Measurements from ENCODE around the gene IL1RL1. TPM values are rescaled to one million over a fixed set of nuclear protein-coding genes. Genes with fewer than 3 reads are reported as not detected.

IL1RL1 gene
- total RNA-seq, 1 donor from 2014 or later: not detected

DNA sequence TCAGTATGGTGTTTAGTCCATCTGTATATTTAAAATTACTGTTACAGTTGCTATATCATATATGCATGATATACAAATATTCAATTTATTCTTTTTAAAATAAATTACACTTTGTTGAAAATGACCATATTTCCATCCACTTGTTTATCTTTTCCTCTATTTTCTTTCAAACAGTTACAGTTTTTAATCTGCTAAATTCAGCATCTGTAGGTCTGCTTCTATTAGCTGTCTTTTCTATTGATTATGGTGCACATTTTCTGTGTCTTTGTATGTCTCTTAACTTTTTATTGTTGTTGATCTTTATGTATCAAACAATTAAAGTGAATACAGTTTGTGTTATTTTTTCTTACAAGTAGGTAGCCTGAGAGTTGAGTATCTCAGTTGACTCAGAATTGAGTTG lies 72.4 kb downstream of the IL1RL1 start:
- Mint-ChIP-seq H3K27ac (no peak overlapping the region), H3K4me3 (no peak overlapping the region), H3K9me3 (peaks cover 17% of the 10 kb centered on the region), H3K36me3 (ENCODE audit: low read depth) (peaks cover 10% of the 10 kb centered on the region), H3K27me3 (no peaks in the 10 kb centered on the region), H3K4me1 (no peaks in the 10 kb centered on the region)
- intact Hi-C loops (cut with micrococcal nuclease): no loop called here
- ChIA-PET POLR2A (no interaction called here), CTCF (no interaction called here)
- TF ChIP-seq CTCF (IDR thresholded peaks at IDR 0.05): no peak
- ATAC-seq (ENCODE audit: low read depth) (no peak), DNase-seq (no peak)

DNA sequence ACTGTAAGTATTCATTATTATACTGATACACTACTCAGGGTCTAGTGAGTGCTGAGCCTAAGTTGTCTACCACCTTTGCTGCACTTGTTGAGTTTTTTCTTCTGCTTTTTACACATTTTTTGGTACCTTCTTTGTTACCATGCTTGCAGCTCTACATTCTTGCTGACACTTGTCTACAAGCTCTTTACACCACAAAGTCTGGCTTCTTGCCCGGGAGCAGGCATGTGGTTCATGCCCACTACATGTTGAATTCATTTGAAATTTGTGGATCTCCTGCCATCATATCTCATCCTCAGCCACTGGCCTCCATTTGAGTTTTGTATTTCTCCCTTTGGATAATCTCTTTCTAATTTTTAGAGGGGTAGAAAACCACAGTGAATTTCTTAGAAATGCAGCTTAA lies 74.2 kb downstream of the IL1RL1 start:
- POLR2A ChIA-PET: no interaction called here
- ATAC-seq (ENCODE audit: low read depth) (no peak), DNase-seq (no peak)
- Mint-ChIP-seq H3K4me1 (no peaks in the 10 kb centered on the region), H3K27ac (no peak overlapping the region), H3K36me3 (ENCODE audit: low read depth) (peaks cover 10% of the 10 kb centered on the region), H3K9me3 (peaks cover 17% of the 10 kb centered on the region), H3K27me3 (no peaks in the 10 kb centered on the region), H3K4me3 (no peak overlapping the region)
- intact Hi-C loops (cut with micrococcal nuclease): no loop called here
- TF ChIP-seq CTCF (IDR thresholded peaks at IDR 0.05): no peak
- CTCF ChIA-PET: no interaction called here

DNA sequence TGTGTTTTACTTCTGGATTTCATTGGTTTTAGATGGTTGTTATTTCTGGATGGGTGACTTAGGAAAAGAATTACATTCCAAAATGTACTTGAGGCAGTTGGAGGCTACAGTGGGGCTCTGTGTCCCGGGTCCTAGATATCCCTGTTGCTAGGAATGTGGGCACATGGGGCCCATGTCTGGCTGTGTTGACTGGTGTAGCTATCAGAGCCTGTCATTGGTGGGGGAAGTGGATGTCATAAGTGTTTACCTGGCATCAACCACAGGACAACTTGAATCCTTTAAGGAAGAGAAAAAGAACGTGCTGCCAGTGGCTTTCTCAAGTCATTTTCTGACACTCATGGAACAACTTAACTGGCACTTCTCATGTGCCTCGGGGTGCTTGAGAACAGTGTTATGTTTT lies 74.6 kb downstream of the IL1RL1 start:
- peaks cover 10% of the 10 kb centered on the region for H3K36me3 Mint-ChIP-seq (ENCODE audit: low read depth)
- no peak for TF ChIP-seq CTCF (IDR thresholded peaks at IDR 0.05)
- DNase-seq: no peak
- no peaks in the 10 kb centered on the region for H3K27me3 Mint-ChIP-seq
- peaks cover 17% of the 10 kb centered on the region for H3K9me3 Mint-ChIP-seq
- ATAC-seq (ENCODE audit: low read depth): no peak
- POLR2A ChIA-PET: no interaction called here
- intact Hi-C loops (cut with micrococcal nuclease): no loop called here
- CTCF ChIA-PET: no interaction called here
- H3K27ac Mint-ChIP-seq: no peak overlapping the region
- no peak overlapping the region for H3K4me3 Mint-ChIP-seq
- no peaks in the 10 kb centered on the region for H3K4me1 Mint-ChIP-seq

DNA sequence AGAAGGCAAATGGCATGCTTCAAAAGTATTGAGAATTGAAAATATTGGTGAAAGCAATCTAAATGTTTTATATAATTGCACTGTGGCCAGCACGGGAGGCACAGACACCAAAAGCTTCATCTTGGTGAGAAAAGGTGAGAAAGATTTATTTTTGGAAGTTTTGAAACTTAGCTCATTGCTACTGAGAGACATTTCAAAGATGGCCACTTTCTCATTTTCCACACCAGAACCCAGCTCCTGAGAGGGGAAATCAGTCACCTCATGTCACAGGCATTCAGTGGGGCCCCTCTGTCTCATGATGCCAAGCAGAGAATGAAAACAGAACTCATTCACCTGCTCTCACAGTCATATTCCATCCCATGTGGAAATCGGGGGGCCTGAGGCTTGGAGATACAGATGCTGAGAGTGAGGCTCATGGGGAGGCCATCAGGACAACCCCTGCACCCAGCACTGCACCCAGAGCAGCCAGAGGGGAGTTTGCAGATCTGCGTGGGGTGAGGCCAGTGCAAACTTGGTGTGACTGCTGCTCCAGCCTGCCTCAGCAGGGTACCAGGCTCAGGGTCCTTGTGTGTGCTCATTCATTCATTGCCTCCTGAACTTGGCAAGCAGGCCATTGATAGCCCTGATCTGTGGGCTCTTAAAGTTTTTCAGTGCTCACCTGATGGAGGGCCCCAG lies 75.6 kb downstream of the IL1RL1 start:
- DNase-seq (no peak), ATAC-seq (ENCODE audit: low read depth) (no peak)
- H3K27me3 Mint-ChIP-seq: no peaks in the 10 kb centered on the region
- no peak overlapping the region for H3K4me3 Mint-ChIP-seq
- ChIA-PET POLR2A (no interaction called here), CTCF (no interaction called here)
- H3K9me3 Mint-ChIP-seq: peaks cover 17% of the 10 kb centered on the region
- peaks cover 10% of the 10 kb centered on the region for H3K36me3 Mint-ChIP-seq (ENCODE audit: low read depth)
- no peak overlapping the region for H3K27ac Mint-ChIP-seq
- intact Hi-C loops (cut with micrococcal nuclease): no loop called here
- TF ChIP-seq CTCF (IDR thresholded peaks at IDR 0.05): no peak
- no peaks in the 10 kb centered on the region for H3K4me1 Mint-ChIP-seq

GRCh38 chr2:102387763-102388546 lies 76.6 kb downstream of the IL1RL1 start:
- Mint-ChIP-seq H3K27ac (no peak overlapping the region), H3K27me3 (no peaks in the 10 kb centered on the region), H3K4me3 (no peak overlapping the region), H3K36me3 (ENCODE audit: low read depth) (peaks cover 8% of the 10 kb centered on the region), H3K9me3 (peaks cover 13% of the 10 kb centered on the region), H3K4me1 (no peaks in the 10 kb centered on the region)
- TF ChIP-seq CTCF (IDR thresholded peaks at IDR 0.05): no peak
- CTCF ChIA-PET: no interaction called here
- ATAC-seq (ENCODE audit: low read depth) (no peak), DNase-seq (no peak)
- POLR2A ChIA-PET: no interaction called here
- intact Hi-C loops (cut with micrococcal nuclease): no loop called here

Data from activated B cell treated with CpG ODN at 0.5 μM for 24 hours (primary cell).